Measurements from ENCODE around the gene FAM25G.

Gene FAM25G

GRCh38 chr10:47447209-47447608, 44.3 kb downstream of the FAM25G start:
- no peak for TF ChIP-seq CTCF (IDR thresholded peaks at IDR 0.05)
- Histone ChIP-seq H3K36me3 (no peaks in the 10 kb centered on the region), H3K27ac (no peak overlapping the region), H3K4me1 (no peaks in the 10 kb centered on the region), H3K4me3 (no peak overlapping the region), H3K9me3 (peaks cover 0 to 9% (median 4%) of the 10 kb centered on the region in 3 donors), H3K27me3 (peaks cover 0 to under 1% of the 10 kb centered on the region in 2 donors)
- intact Hi-C loops (cut with DNase I; ENCODE audit: low total_unique reads), result no loop called here
- no peak for DNase-seq

GRCh38 chr10:47445720-47446119, 45.8 kb downstream of the FAM25G start:
- TF ChIP-seq CTCF (IDR thresholded peaks at IDR 0.05), result no peak
- Histone ChIP-seq H3K27ac (no peak overlapping the region), H3K4me1 (no peaks in the 10 kb centered on the region), H3K9me3 (peaks cover 0 to 9% (median 4%) of the 10 kb centered on the region in 3 donors), H3K4me3 (no peak overlapping the region), H3K36me3 (no peaks in the 10 kb centered on the region), H3K27me3 (peaks cover 0 to 3% of the 10 kb centered on the region in 2 donors)
- no peak for DNase-seq
- intact Hi-C loops (cut with DNase I; ENCODE audit: low total_unique reads), result no loop called here

GRCh38 chr10:47444047-47444446, 47.5 kb downstream of the FAM25G start:
- no peaks in the 10 kb centered on the region for H3K36me3 ChIP-seq
- H3K27ac ChIP-seq, result no peak overlapping the region
- DNase-seq, result no peak
- H3K4me1 ChIP-seq, result no peaks in the 10 kb centered on the region
- TF ChIP-seq CTCF (IDR thresholded peaks at IDR 0.05), result no peak
- H3K27me3 ChIP-seq, result peaks cover 0 to 6% of the 10 kb centered on the region in 2 donors
- no peak overlapping the region for H3K4me3 ChIP-seq
- H3K9me3 ChIP-seq, result peaks cover 0 to 9% (median 4%) of the 10 kb centered on the region in 3 donors
- intact Hi-C loops (cut with DNase I; ENCODE audit: low total_unique reads), result no loop called here

GRCh38 chr10:47443145-47443544, 48.4 kb downstream of the FAM25G start:
- intact Hi-C loops (cut with DNase I; ENCODE audit: low total_unique reads), result no loop called here
- H3K4me3 ChIP-seq, result no peak overlapping the region
- no peaks in the 10 kb centered on the region for H3K36me3 ChIP-seq
- no peak overlapping the region for H3K27ac ChIP-seq
- H3K27me3 ChIP-seq, result peaks cover 0 to 6% of the 10 kb centered on the region in 2 donors
- H3K9me3 ChIP-seq, result peaks cover 0 to 10% (median 9%) of the 10 kb centered on the region in 3 donors
- DNase-seq, result no peak
- TF ChIP-seq CTCF (IDR thresholded peaks at IDR 0.05), result no peak
- H3K4me1 ChIP-seq, result no peaks in the 10 kb centered on the region

GRCh38 chr10:47442351-47442750, 49.1 kb downstream of the FAM25G start:
- Histone ChIP-seq H3K27ac (no peak overlapping the region), H3K4me1 (no peaks in the 10 kb centered on the region), H3K9me3 (peaks cover 0 to 14% (median 9%) of the 10 kb centered on the region in 3 donors), H3K36me3 (no peaks in the 10 kb centered on the region), H3K27me3 (peaks cover 0 to 6% of the 10 kb centered on the region in 2 donors), H3K4me3 (no peak overlapping the region)
- intact Hi-C loops (cut with DNase I; ENCODE audit: low total_unique reads), result no loop called here
- TF ChIP-seq CTCF (IDR thresholded peaks at IDR 0.05), result no peak
- DNase-seq, result peak in 1 of 2 donors; percentile 32

GRCh38 chr10:47441938-47442337, 49.6 kb downstream of the FAM25G start:
- DNase-seq, result peak in 1 of 2 donors; percentile 44
- Histone ChIP-seq H3K4me1 (no peaks in the 10 kb centered on the region), H3K27me3 (peaks cover 0 to 6% of the 10 kb centered on the region in 2 donors), H3K9me3 (peaks cover 0 to 14% (median 9%) of the 10 kb centered on the region in 3 donors), H3K27ac (no peak overlapping the region), H3K36me3 (no peaks in the 10 kb centered on the region), H3K4me3 (no peak overlapping the region)
- no peak for TF ChIP-seq CTCF (IDR thresholded peaks at IDR 0.05)
- intact Hi-C loops (cut with DNase I; ENCODE audit: low total_unique reads), result no loop called here
